HL-60 (cell line): ENCODE results near the gene TBC1D22B.

Experiments used
- CTCF ChIP-seq: IDR thresholded peaks from one replicate; pipeline ENCODE4 v1.5.1; 2011; ENCODE audit warnings: low read length, control low read depth, inconsistent platforms; ENCODE audit not compliant: insufficient read depth
- POLR2AphosphoS5 ChIP-seq: IDR thresholded peaks from 2 replicates; pipeline ENCODE4 v1.6.1; 2012; ENCODE audit warnings: low read depth
- REST ChIP-seq: IDR thresholded peaks from 2 replicates; pipeline ENCODE4 v1.6.1; 2012; ENCODE audit warnings: low read depth; ENCODE audit not compliant: insufficient replicate concordance
- SPI1 ChIP-seq: IDR thresholded peaks from 2 replicates; pipeline ENCODE4 v1.6.1; 2012; ENCODE audit warnings: low read depth, mild to moderate bottlenecking, borderline replicate concordance

GRCh38 chr6:37221585-37222124 lies 35.9 kb upstream of the TBC1D22B start:
- no peak for TF ChIP-seq REST
- TF ChIP-seq CTCF, result no peak
- TF ChIP-seq SPI1, result no peak
- no peak for TF ChIP-seq POLR2AphosphoS5
